Endothelial cell of umbilical vein (primary cell): Measurements from ENCODE around the gene FTO. TPM values are rescaled to one million over a fixed set of nuclear protein-coding genes. Genes with fewer than 3 reads are reported as not detected.
A peak's percentile ranks its signal among the peaks of the same experiment; 100 is the strongest.

Source experiments
- BruUV-seq: library from RNA; stranded (reverse); fragments of 400-500 nt; replicated peaks from 2 replicates; lab custom pipeline; 2021; lab: Mats Ljungman, UMichigan
- CTCF ChIA-PET: fragments of 300-600, 350-600 bp; sonication (Branson Sonifier 250); formaldehyde crosslinking; loops from one replicate; lab custom pipeline; 2021; ENCODE audit warnings: antibody characterized with exemption, inconsistent platforms; lab: Charles Lee
- POLR2A ChIA-PET: fragments of 300-600, 350-600 bp; sonication (Branson Sonifier 250); formaldehyde crosslinking; loops from one replicate; lab custom pipeline; 2021; ENCODE audit warnings: antibody characterized with exemption, inconsistent platforms; lab: Charles Lee
- DNase-seq: peaks from one replicate; pipeline ENCODE4 v3.0.0-alpha.2; 2011; ENCODE audit warnings: low read depth, low spot score
- FAIRE-seq: peaks from 2 replicates; lab custom pipeline; 2011; peaks lifted over from hg19 to GRCh38; lab: Jason Lieb, UNC
- H2AFZ ChIP-seq: 2 replicates; pipeline ENCODE4 v1.6.0; 2012; ENCODE audit warnings: low read depth, low read length, control low read depth, inconsistent platforms
- H3K27ac ChIP-seq: 2 replicates; pipeline ENCODE4 v1.5.1; 2011; ENCODE audit warnings: low read depth, mild to moderate bottlenecking, control low read depth, low read length, moderate library complexity; ENCODE audit not compliant: insufficient read depth
- H3K27me3 ChIP-seq, 2 experiments: 2 replicates each; pipeline versions ENCODE4 v1.6.0 to v1.6.1; 2011; ENCODE audit warnings: low read length in 2 of 2, mixed read lengths in 1 of 2; ENCODE audit not compliant: control insufficient read depth in 2 of 2, insufficient read depth in 2 of 2
- H3K36me3 ChIP-seq, 2 experiments: 2 replicates in 1 of 2; 3 replicates in 1 of 2; pipeline ENCODE4 v1.5.1; 2011; ENCODE audit warnings: low read length in 2 of 2, mild to moderate bottlenecking in 1 of 2, moderate library complexity in 1 of 2; ENCODE audit not compliant: control insufficient read depth in 2 of 2, insufficient read depth in 2 of 2; ENCODE audit errors: extremely low read depth in 1 of 2
- H3K4me1 ChIP-seq: 3 replicates; pipeline ENCODE4 v1.5.1; 2011; ENCODE audit warnings: mild to moderate bottlenecking, low read length; ENCODE audit not compliant: control insufficient read depth, insufficient read depth; ENCODE audit errors: extremely low read depth
- H3K4me2 ChIP-seq: 2 replicates; pipeline ENCODE4 v1.6.1; 2011; ENCODE audit warnings: low read length, control low read depth, mixed read lengths; ENCODE audit not compliant: insufficient read depth
- H3K4me3 ChIP-seq, 3 experiments: fragments of 200-600 bp in 1 of 3; sonication (generic), shearing (Covaris generic) in 1 of 3; replicated peaks in 1 of 3; 2 replicates each; pipeline ENCODE4 v1.5.1; 2011 to 2016; ENCODE audit warnings: control low read depth in 3 of 3, low read length in 3 of 3, mild to moderate bottlenecking in 2 of 3, inconsistent platforms in 1 of 3, low read depth in 1 of 3, moderate library complexity in 1 of 3; ENCODE audit not compliant: insufficient read depth in 1 of 3
- H3K79me2 ChIP-seq: 2 replicates; pipeline ENCODE4 v1.6.0; 2012; ENCODE audit warnings: low read length, inconsistent platforms; ENCODE audit not compliant: control insufficient read depth, insufficient read depth
- H3K9ac ChIP-seq: replicated peaks from 2 replicates; pipeline ENCODE3; 2011; ENCODE audit warnings: low read length, control low read depth; ENCODE audit not compliant: insufficient read depth; ENCODE audit errors: extremely low read depth
- H3K9me1 ChIP-seq: replicated peaks from 3 replicates; pipeline ENCODE4 v1.6.0; 2011; ENCODE audit warnings: mild to moderate bottlenecking, low read length; ENCODE audit not compliant: control insufficient read depth, insufficient read depth; ENCODE audit errors: extremely low read depth
- H3K9me3 ChIP-seq: replicated peaks from 2 replicates; pipeline ENCODE4 v1.5.1; 2012; ENCODE audit warnings: low read length, inconsistent platforms; ENCODE audit not compliant: control insufficient read depth, insufficient read depth
- H4K20me1 ChIP-seq: replicated peaks from 2 replicates; pipeline ENCODE3; 2011; ENCODE audit warnings: mild to moderate bottlenecking, low read length; ENCODE audit not compliant: control insufficient read depth, insufficient read depth; ENCODE audit errors: extremely low read depth
- EZH2 ChIP-seq: IDR thresholded peaks from 2 replicates; pipeline ENCODE4 v1.6.1; 2012; ENCODE audit warnings: borderline replicate concordance, low read depth, mild to moderate bottlenecking, moderate library complexity, low read length, inconsistent platforms; ENCODE audit not compliant: severe bottlenecking
- FOS ChIP-seq: IDR thresholded peaks from 2 replicates; pipeline ENCODE4 v1.6.1; 2011; ENCODE audit warnings: mild to moderate bottlenecking, low read length, moderate library complexity, borderline replicate concordance; ENCODE audit not compliant: insufficient read depth
- GATA2 ChIP-seq: IDR thresholded peaks from 2 replicates; pipeline ENCODE4 v1.7.0; 2011; ENCODE audit warnings: low read depth, mild to moderate bottlenecking, moderate library complexity, mixed read lengths, low read length; ENCODE audit not compliant: insufficient read length, insufficient read depth
- JUN ChIP-seq: IDR thresholded peaks from 2 replicates; pipeline ENCODE4 v1.6.1; 2011; ENCODE audit warnings: borderline replicate concordance, low read depth; ENCODE audit not compliant: insufficient read length, insufficient read depth
- MAX ChIP-seq: IDR thresholded peaks from 2 replicates; pipeline ENCODE4 v1.6.1; 2011; ENCODE audit not compliant: insufficient read depth, insufficient read length
- MYC ChIP-seq: IDR thresholded peaks from one replicate; pipeline ENCODE4 v1.6.1; 2011; ENCODE audit warnings: mild to moderate bottlenecking, low read depth, low read length
- POLR2A ChIP-seq: IDR thresholded peaks from 2 replicates; pipeline ENCODE4 v1.6.1; 2012; ENCODE audit warnings: low read depth, mild to moderate bottlenecking, control low read depth, low read length
- POLR2AphosphoS5 ChIP-seq: IDR thresholded peaks from 2 replicates; pipeline ENCODE4 v1.6.1; 2012; ENCODE audit warnings: low read depth, mild to moderate bottlenecking, control low read depth, low read length, moderate library complexity; ENCODE audit not compliant: insufficient read depth
- dilution Hi-C: fragments of 300-500 bp; cut with MboI; formaldehyde crosslinking; loops from one replicate; pipeline ENCODE4 v1.15.0; 2019; ENCODE audit warnings: low sequenced_read_pairs; ENCODE audit not compliant: extremely low pct_ligation_motif_present
- intact Hi-C: fragments of 100-400 bp; cut with micrococcal nuclease; formaldehyde crosslinking; loops from one replicate; pipeline ENCODE4 v1.10.0; 2022
- polyA plus RNA-seq, 4 experiments: library from polyadenylated mRNA; depleted of rRNA in 3 of 4; stranded (reverse) in 3 of 4; unstranded in 1 of 4; fragments of >200 nt; gene quantifications; 2 replicates each; pipeline versions ENCODE4 v1.2.1 to v1.2.3, GENCODE V29; 2011 to 2012; ENCODE audit warnings: missing spikeins in 1 of 4
- total RNA-seq: library from RNA; stranded (reverse); gene quantifications from 2 replicates; pipeline ENCODE4 v1.2.3, GENCODE V29; 2021
- TF ChIP-seq, protein P1 (sequence below), 2 donors: IDR thresholded peaks; 1 replicate in 1 of 2; 2 replicates in 1 of 2; pipeline ENCODE4 v1.5.1; 2011; ENCODE audit warnings: low read length in 2 of 2, mild to moderate bottlenecking in 2 of 2, moderate library complexity in 2 of 2, control low read depth in 1 of 2, inconsistent platforms in 1 of 2, low read depth in 1 of 2; ENCODE audit not compliant: insufficient read depth in 1 of 2; ENCODE audit errors: extremely low read depth in 1 of 2

The FTO gene
- total and polyA plus RNA-seq, 2 donors (not counting 3 experiments of a cell fraction or from before 2014, with no cell fraction given), result 48.6 to 87.1 TPM

DNA sequence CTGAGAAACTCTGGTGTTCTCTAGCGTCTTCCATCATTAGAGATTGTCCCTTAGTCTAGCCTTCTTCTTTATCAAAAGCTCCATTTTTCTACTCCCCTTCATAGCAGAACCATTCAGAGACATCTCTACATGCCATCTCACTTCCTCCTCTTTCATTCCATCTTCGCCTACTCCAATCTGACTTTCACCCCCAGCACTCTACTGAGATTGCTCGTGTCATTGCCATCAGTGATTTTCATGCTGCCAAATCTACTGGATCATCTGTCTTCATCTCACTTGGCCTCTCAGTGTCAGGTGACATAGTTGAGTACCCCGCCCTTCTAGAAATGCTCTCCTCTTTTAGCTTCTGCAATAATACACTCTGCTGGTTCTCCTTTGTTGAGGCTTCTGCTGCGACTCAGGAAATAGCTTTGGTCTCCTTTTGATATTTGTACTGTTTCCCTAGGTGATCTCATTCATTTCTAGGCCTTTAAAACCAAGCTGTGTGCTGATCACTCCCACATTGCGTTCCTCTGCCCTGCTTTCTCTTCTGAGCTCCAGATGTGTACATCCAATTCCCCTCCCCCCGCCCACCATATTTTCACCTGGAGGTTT lies 119.1 kb downstream of the FTO start:
- FAIRE-seq (no peak), DNase-seq (peak; percentile 46)
- no peaks in the 10 kb centered on the region for H3K9me1 ChIP-seq
- H4K20me1 ChIP-seq, result no peaks in the 10 kb centered on the region
- POLR2A ChIA-PET, result no interaction called here
- H3K4me2 ChIP-seq, result no peak overlapping the region
- no peak for TF ChIP-seq JUN
- TF ChIP-seq POLR2AphosphoS5, result no peak
- TF ChIP-seq EZH2, result no peak
- TF ChIP-seq POLR2A, result no peak
- TF ChIP-seq, protein P1, sequence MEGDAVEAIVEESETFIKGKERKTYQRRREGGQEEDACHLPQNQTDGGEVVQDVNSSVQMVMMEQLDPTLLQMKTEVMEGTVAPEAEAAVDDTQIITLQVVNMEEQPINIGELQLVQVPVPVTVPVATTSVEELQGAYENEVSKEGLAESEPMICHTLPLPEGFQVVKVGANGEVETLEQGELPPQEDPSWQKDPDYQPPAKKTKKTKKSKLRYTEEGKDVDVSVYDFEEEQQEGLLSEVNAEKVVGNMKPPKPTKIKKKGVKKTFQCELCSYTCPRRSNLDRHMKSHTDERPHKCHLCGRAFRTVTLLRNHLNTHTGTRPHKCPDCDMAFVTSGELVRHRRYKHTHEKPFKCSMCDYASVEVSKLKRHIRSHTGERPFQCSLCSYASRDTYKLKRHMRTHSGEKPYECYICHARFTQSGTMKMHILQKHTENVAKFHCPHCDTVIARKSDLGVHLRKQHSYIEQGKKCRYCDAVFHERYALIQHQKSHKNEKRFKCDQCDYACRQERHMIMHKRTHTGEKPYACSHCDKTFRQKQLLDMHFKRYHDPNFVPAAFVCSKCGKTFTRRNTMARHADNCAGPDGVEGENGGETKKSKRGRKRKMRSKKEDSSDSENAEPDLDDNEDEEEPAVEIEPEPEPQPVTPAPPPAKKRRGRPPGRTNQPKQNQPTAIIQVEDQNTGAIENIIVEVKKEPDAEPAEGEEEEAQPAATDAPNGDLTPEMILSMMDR (IDR thresholded peaks at IDR 0.05; ENCODE audit: extremely low read depth in 1 of 2, insufficient read depth in 1 of 2, low read depth in 1 of 2, low read length in 2 of 2), result no peak
- TF ChIP-seq FOS, result no peak
- no peak for TF ChIP-seq MAX
- TF ChIP-seq MYC, result no peak
- TF ChIP-seq GATA2, result no peak
- no peaks in the 10 kb centered on the region for H3K79me2 ChIP-seq
- intact Hi-C loops (no loop called here), dilution Hi-C loops (no loop called here)
- peaks cover 5% of the 10 kb centered on the region for H3K4me1 ChIP-seq
- peaks cover 0 to 2% of the 10 kb centered on the region in 2 experiments for H3K36me3 ChIP-seq
- peak overlapping the region; percentile 11 for H3K27ac ChIP-seq
- no peak overlapping the region for H3K4me3 ChIP-seq
- H3K27me3 ChIP-seq, result no peaks in the 10 kb centered on the region
- CTCF ChIA-PET, result interaction anchor here (0.7 to 2.2 kb wide), 7 partner anchors 11 to 273 kb away, joined by 3 to 6 read pairs (median 3); no protein-coding TSS in a partner anchor
- H3K9ac ChIP-seq, result no peak overlapping the region
- H3K9me3 ChIP-seq, result no peaks in the 10 kb centered on the region
- H2AFZ ChIP-seq, result peak overlapping the region; percentile 19
- no TSS peak for BruUV-seq
